C4-2B (cell line): ENCODE data around the gene GTF2H4.

Experiments
- CTCF ChIP-seq: fragments of 450-650 bp; conservative IDR thresholded peaks from 2 replicates; pipeline ENCODE4 v1.5.1; 2017; ENCODE audit warnings: mild to moderate bottlenecking
- ZFX ChIP-seq: fragments of 450-650 bp; IDR thresholded peaks from 2 replicates; pipeline ENCODE4 v1.6.1; 2017

GRCh38 chr6:30891450-30891723 lies 16.6 kb upstream of the GTF2H4 start:
- no peak for TF ChIP-seq CTCF
- no peak for TF ChIP-seq ZFX
